ENCODE data around the gene DEFB112.

Gene DEFB112

GRCh38 chr6:50076431-50076830 lies 26.7 kb upstream of the DEFB112 start:
- H3K4me3 ChIP-seq (ENCODE audit: insufficient read depth, low read depth, low read length, poor library complexity, severe bottlenecking): no peak overlapping the region
- no peaks in the 10 kb centered on the region for H3K36me3 ChIP-seq (ENCODE audit: control insufficient read depth, insufficient read depth, low read length)
- H3K27ac ChIP-seq (ENCODE audit: insufficient read depth, low read length, poor library complexity, severe bottlenecking): no peak overlapping the region
- no peaks in the 10 kb centered on the region for H3K27me3 ChIP-seq (replicated peaks; ENCODE audit: control insufficient read depth, insufficient read depth, low read length, poor library complexity, severe bottlenecking)
- no peaks in the 10 kb centered on the region for H3K9me3 ChIP-seq (ENCODE audit: control insufficient read depth, low read length)
- H3K4me1 ChIP-seq (ENCODE audit: control insufficient read depth, insufficient read depth, low read length, poor library complexity, severe bottlenecking): no peaks in the 10 kb centered on the region
- no peak for DNase-seq

- Histone ChIP-seq H3K9me3 (ENCODE audit: control insufficient read depth, low read length) (no peaks in the 10 kb centered on the region), H3K4me3 (ENCODE audit: insufficient read depth, low read depth, low read length, poor library complexity, severe bottlenecking) (no peak overlapping the region), H3K27ac (ENCODE audit: insufficient read depth, low read length, poor library complexity, severe bottlenecking) (no peak overlapping the region), H3K27me3 (replicated peaks; ENCODE audit: control insufficient read depth, insufficient read depth, low read length, poor library complexity, severe bottlenecking) (no peaks in the 10 kb centered on the region), H3K4me1 (ENCODE audit: control insufficient read depth, insufficient read depth, low read length, poor library complexity, severe bottlenecking) (no peaks in the 10 kb centered on the region), H3K36me3 (ENCODE audit: control insufficient read depth, insufficient read depth, low read length) (no peaks in the 10 kb centered on the region)
- no peak for DNase-seq
These were observed 22.2 kb upstream of the DEFB112 start for GRCh38 chr6:50071921-50072320.

GRCh38 chr6:50070101-50070500 lies 20.4 kb upstream of the DEFB112 start:
- Histone ChIP-seq H3K27me3 (replicated peaks; ENCODE audit: control insufficient read depth, insufficient read depth, low read length, poor library complexity, severe bottlenecking) (no peaks in the 10 kb centered on the region), H3K4me1 (ENCODE audit: control insufficient read depth, insufficient read depth, low read length, poor library complexity, severe bottlenecking) (no peaks in the 10 kb centered on the region), H3K36me3 (ENCODE audit: control insufficient read depth, insufficient read depth, low read length) (no peaks in the 10 kb centered on the region), H3K4me3 (ENCODE audit: insufficient read depth, low read depth, low read length, poor library complexity, severe bottlenecking) (no peak overlapping the region), H3K27ac (ENCODE audit: insufficient read depth, low read length, poor library complexity, severe bottlenecking) (no peak overlapping the region), H3K9me3 (ENCODE audit: control insufficient read depth, low read length) (no peaks in the 10 kb centered on the region)
- no peak for DNase-seq

- Histone ChIP-seq H3K4me3 (ENCODE audit: insufficient read depth, low read depth, low read length, poor library complexity, severe bottlenecking) (no peak overlapping the region), H3K9me3 (ENCODE audit: control insufficient read depth, low read length) (no peaks in the 10 kb centered on the region), H3K36me3 (ENCODE audit: control insufficient read depth, insufficient read depth, low read length) (no peaks in the 10 kb centered on the region), H3K4me1 (ENCODE audit: control insufficient read depth, insufficient read depth, low read length, poor library complexity, severe bottlenecking) (no peaks in the 10 kb centered on the region), H3K27ac (ENCODE audit: insufficient read depth, low read length, poor library complexity, severe bottlenecking) (no peak overlapping the region), H3K27me3 (replicated peaks; ENCODE audit: control insufficient read depth, insufficient read depth, low read length, poor library complexity, severe bottlenecking) (no peaks in the 10 kb centered on the region)
- DNase-seq: no peak
These were observed 12.3 kb upstream of the DEFB112 start for GRCh38 chr6:50062051-50062450.

- Histone ChIP-seq H3K27me3 (replicated peaks; ENCODE audit: control insufficient read depth, insufficient read depth, low read length, poor library complexity, severe bottlenecking) (no peaks in the 10 kb centered on the region), H3K9me3 (ENCODE audit: control insufficient read depth, low read length) (no peaks in the 10 kb centered on the region), H3K4me3 (ENCODE audit: insufficient read depth, low read depth, low read length, poor library complexity, severe bottlenecking) (no peak overlapping the region), H3K4me1 (ENCODE audit: control insufficient read depth, insufficient read depth, low read length, poor library complexity, severe bottlenecking) (no peaks in the 10 kb centered on the region), H3K27ac (ENCODE audit: insufficient read depth, low read length, poor library complexity, severe bottlenecking) (no peak overlapping the region), H3K36me3 (ENCODE audit: control insufficient read depth, insufficient read depth, low read length) (no peaks in the 10 kb centered on the region)
- no peak for DNase-seq
These were observed 6.5 kb upstream of the DEFB112 start for GRCh38 chr6:50056242-50056641.

- Histone ChIP-seq H3K4me3 (ENCODE audit: insufficient read depth, low read depth, low read length, poor library complexity, severe bottlenecking) (no peak overlapping the region), H3K9me3 (ENCODE audit: control insufficient read depth, low read length) (no peaks in the 10 kb centered on the region), H3K27me3 (replicated peaks; ENCODE audit: control insufficient read depth, insufficient read depth, low read length, poor library complexity, severe bottlenecking) (no peaks in the 10 kb centered on the region), H3K36me3 (ENCODE audit: control insufficient read depth, insufficient read depth, low read length) (no peaks in the 10 kb centered on the region), H3K27ac (ENCODE audit: insufficient read depth, low read length, poor library complexity, severe bottlenecking) (no peak overlapping the region), H3K4me1 (ENCODE audit: control insufficient read depth, insufficient read depth, low read length, poor library complexity, severe bottlenecking) (no peaks in the 10 kb centered on the region)
- DNase-seq: no peak
These were observed 2.7 kb downstream of the DEFB112 start for GRCh38 chr6:50047026-50047425.

GRCh38 chr6:50030777-50031562 lies 18.8 kb downstream of the DEFB112 start:
- no peaks in the 10 kb centered on the region for H3K9me3 ChIP-seq (ENCODE audit: control insufficient read depth, low read length)
- H3K4me1 ChIP-seq (ENCODE audit: control insufficient read depth, insufficient read depth, low read length, poor library complexity, severe bottlenecking): no peaks in the 10 kb centered on the region
- DNase-seq: no peak
- H3K4me3 ChIP-seq (ENCODE audit: insufficient read depth, low read depth, low read length, poor library complexity, severe bottlenecking): no peak overlapping the region
- H3K27ac ChIP-seq (ENCODE audit: insufficient read depth, low read length, poor library complexity, severe bottlenecking): no peak overlapping the region
- no peaks in the 10 kb centered on the region for H3K27me3 ChIP-seq (replicated peaks; ENCODE audit: control insufficient read depth, insufficient read depth, low read length, poor library complexity, severe bottlenecking)
- no peaks in the 10 kb centered on the region for H3K36me3 ChIP-seq (ENCODE audit: control insufficient read depth, insufficient read depth, low read length)

GRCh38 chr6:50030350-50030749 lies 19.4 kb downstream of the DEFB112 start:
- no peaks in the 10 kb centered on the region for H3K27me3 ChIP-seq (replicated peaks; ENCODE audit: control insufficient read depth, insufficient read depth, low read length, poor library complexity, severe bottlenecking)
- H3K4me1 ChIP-seq (ENCODE audit: control insufficient read depth, insufficient read depth, low read length, poor library complexity, severe bottlenecking): no peaks in the 10 kb centered on the region
- no peak for DNase-seq
- no peak overlapping the region for H3K27ac ChIP-seq (ENCODE audit: insufficient read depth, low read length, poor library complexity, severe bottlenecking)
- H3K9me3 ChIP-seq (ENCODE audit: control insufficient read depth, low read length): no peaks in the 10 kb centered on the region
- no peak overlapping the region for H3K4me3 ChIP-seq (ENCODE audit: insufficient read depth, low read depth, low read length, poor library complexity, severe bottlenecking)
- H3K36me3 ChIP-seq (ENCODE audit: control insufficient read depth, insufficient read depth, low read length): no peaks in the 10 kb centered on the region

- Histone ChIP-seq H3K9me3 (ENCODE audit: control insufficient read depth, low read length) (no peaks in the 10 kb centered on the region), H3K27me3 (replicated peaks; ENCODE audit: control insufficient read depth, insufficient read depth, low read length, poor library complexity, severe bottlenecking) (no peaks in the 10 kb centered on the region)
These were observed 24.5 kb downstream of the DEFB112 start for GRCh38 chr6:50025258-50025657.

GRCh38 chr6:50021894-50022293 lies 27.8 kb downstream of the DEFB112 start, which contains the start of gene DEFB110:
Gene DEFB110 (minus strand): TSS chr6:50021994. CDS start chr6:50021935, 59 bp downstream.
- no peak within 1 kb of the TSS for H3K27ac ChIP-seq (ENCODE audit: insufficient read depth, low read length, poor library complexity, severe bottlenecking)
- DNase-seq: no peak
- H3K4me1 ChIP-seq (ENCODE audit: control insufficient read depth, insufficient read depth, low read length, poor library complexity, severe bottlenecking): no peaks in the 10 kb centered on the region
- no peaks in the 10 kb centered on the region for H3K27me3 ChIP-seq (replicated peaks; ENCODE audit: control insufficient read depth, insufficient read depth, low read length, poor library complexity, severe bottlenecking)
- no peaks in the 10 kb centered on the region for H3K9me3 ChIP-seq (ENCODE audit: control insufficient read depth, low read length)
- no peaks in the 10 kb centered on the region for H3K36me3 ChIP-seq (ENCODE audit: control insufficient read depth, insufficient read depth, low read length)
- no peak within 1 kb of the TSS for H3K4me3 ChIP-seq (ENCODE audit: insufficient read depth, low read depth, low read length, poor library complexity, severe bottlenecking)

More at GRCh38 chr6:50025258-50025657, 24.5 kb downstream of the DEFB112 start:
- Histone ChIP-seq H3K4me3 (ENCODE audit: insufficient read depth, low read depth, low read length, poor library complexity, severe bottlenecking) (no peak overlapping the region), H3K36me3 (ENCODE audit: control insufficient read depth, insufficient read depth, low read length) (no peaks in the 10 kb centered on the region), H3K4me1 (ENCODE audit: control insufficient read depth, insufficient read depth, low read length, poor library complexity, severe bottlenecking) (no peaks in the 10 kb centered on the region), H3K27ac (ENCODE audit: insufficient read depth, low read length, poor library complexity, severe bottlenecking) (no peak overlapping the region)
- no peak for DNase-seq
